ENCODE data around the gene NRG4.

Gene NRG4

DNA sequence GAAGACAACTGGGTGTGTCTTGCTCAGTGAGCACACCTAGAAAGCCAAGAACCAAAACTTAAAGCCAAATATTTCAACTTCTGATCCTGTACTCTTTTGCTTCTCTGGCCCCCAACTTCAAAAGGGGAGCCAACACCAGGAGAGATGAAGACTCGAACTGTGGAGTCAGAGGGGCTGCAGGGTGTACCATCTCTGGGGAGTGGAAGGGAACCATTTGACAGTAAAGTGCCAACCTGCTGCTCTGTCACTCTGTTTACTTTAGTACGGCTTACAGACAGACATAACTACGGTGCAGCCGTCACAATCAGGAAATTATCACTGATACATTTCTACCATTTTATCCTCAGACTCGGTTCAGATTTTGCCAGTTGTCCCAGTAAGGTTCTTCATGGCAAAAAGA, 107.0 kb downstream of the NRG4 start:
- peaks cover 13% of the 10 kb centered on the region for H3K4me1 ChIP-seq (ENCODE audit: insufficient read depth, low read length)
- H3K4me3 ChIP-seq (ENCODE audit: low read length) = peak overlapping the region; percentile 30

DNA sequence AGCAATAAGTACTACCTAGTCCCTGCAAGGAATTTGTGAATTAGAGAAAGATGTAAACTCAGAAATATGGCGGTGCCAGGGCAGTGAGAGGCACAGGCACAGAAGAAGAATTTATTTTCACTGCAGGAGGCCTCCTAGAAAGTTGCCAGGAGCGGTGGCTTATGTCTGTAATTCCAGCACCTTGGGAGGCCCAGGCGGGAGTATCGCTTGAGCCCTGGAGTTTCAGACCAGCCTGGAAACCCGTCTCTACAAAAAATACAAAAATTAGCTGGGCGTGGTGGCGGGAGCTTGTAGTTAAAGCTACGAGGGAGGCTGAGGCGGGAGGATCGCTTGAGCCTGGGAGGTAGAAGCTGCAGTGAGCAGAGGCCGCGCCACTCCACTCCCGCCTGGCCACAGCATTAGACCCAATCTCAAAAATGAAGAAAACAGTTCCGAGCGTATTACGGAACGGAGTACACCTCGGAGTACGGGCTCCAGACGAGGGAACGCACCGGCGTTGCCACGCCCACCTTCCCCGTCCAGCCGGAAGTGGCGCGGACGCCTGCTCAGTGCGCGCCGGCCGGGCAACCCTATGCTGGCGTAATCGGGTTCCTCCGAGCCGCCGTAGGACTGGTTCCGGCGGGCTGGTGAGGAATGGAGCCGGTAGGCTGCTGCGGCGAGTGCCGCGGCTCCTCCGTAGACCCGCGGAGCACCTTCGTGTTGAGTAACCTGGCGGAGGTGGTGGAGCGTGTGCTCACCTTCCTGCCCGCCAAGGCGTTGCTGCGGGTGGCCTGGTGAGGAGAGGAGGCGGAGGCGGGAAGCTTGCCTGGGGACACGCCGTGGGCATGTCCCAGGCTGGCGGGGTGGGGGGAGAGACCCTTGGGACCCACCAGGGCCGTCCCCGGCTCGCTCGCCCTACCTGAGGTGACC, 108.6 kb downstream of the NRG4 start, which contains the start of gene FBXO22:
FBXO22 (plus strand) TSS at position 548 of the 909 bp plus-strand sequence; CDS start at position 634, 86 bp downstream.
- Histone ChIP-seq H3K27me3 (ENCODE audit: insufficient read depth, low read length) (no peaks in the 10 kb centered on the region), H3K4me3 (ENCODE audit: low read length) (peak within 1 kb of the TSS; percentile 89), H3K36me3 (ENCODE audit: insufficient read depth, low read length) (peaks cover 45% of the 10 kb centered on the region), H3K4me1 (ENCODE audit: insufficient read depth, low read length) (peaks cover 13% of the 10 kb centered on the region), H3K9me3 (ENCODE audit: low read length) (no peaks in the 10 kb centered on the region), H2AFZ (ENCODE audit: low read depth, low read length) (peak within 1 kb of the TSS; percentile 95)

More for the DNA sequence above, 107.0 kb downstream of the NRG4 start:
- H2AFZ ChIP-seq (ENCODE audit: low read depth, low read length) = no peak overlapping the region
- no peaks in the 10 kb centered on the region for H3K27me3 ChIP-seq (ENCODE audit: insufficient read depth, low read length)
- peaks cover 52% of the 10 kb centered on the region for H3K36me3 ChIP-seq (ENCODE audit: insufficient read depth, low read length)
- peaks cover 6% of the 10 kb centered on the region for H3K9me3 ChIP-seq (ENCODE audit: low read length)

DNA sequence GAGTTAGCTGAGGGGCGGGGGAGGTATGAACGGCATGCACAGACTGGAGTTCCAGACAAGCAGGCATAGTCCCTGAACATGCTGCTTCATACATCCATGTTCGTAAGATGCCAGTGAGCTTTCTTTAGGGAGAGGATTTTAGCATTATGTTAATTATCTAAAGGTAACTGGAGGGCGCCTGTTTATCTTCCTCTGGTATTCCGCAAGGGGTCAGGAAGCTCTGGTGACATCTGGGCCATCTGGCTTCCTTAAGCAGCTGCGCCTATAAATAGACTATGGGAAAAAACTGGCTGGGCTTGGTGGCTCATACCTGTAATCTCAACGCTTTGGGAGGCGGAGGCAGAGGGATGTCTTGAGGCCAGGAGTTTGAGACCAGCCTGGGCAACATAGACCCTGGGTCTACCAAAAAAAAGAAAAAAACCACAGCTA, 110.1 kb downstream of the NRG4 start:
- H3K9me3 ChIP-seq (ENCODE audit: low read length) = no peaks in the 10 kb centered on the region
- H3K36me3 ChIP-seq (ENCODE audit: insufficient read depth, low read length) = peaks cover 48% of the 10 kb centered on the region
- H2AFZ ChIP-seq (ENCODE audit: low read depth, low read length) = no peak overlapping the region
- H3K4me3 ChIP-seq (ENCODE audit: low read length) = no peak overlapping the region
- H3K27me3 ChIP-seq (ENCODE audit: insufficient read depth, low read length) = no peaks in the 10 kb centered on the region
- H3K4me1 ChIP-seq (ENCODE audit: insufficient read depth, low read length) = peaks cover 13% of the 10 kb centered on the region

DNA sequence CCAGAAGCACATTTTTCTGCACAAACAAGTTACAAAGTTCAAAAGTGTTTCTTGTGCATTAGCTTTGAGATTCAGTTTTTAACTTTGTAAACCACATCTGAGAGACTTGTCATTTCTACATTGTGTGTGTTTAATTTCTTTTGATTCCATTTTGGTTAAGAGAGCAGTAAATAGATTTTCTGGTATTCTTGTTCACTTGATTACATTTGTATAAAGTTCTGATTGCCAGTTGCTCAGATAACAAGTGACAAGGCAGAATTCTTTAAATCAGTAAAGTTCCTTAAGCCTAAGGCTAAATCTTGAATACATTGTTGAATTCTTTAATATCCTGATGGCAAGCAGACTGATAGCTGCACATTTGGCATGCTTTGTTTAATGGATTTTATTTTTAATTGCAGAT, 111.6 kb downstream of the NRG4 start:
- Histone ChIP-seq H3K27me3 (ENCODE audit: insufficient read depth, low read length) (no peaks in the 10 kb centered on the region), H2AFZ (ENCODE audit: low read depth, low read length) (no peak overlapping the region), H3K4me1 (ENCODE audit: insufficient read depth, low read length) (peaks cover 7% of the 10 kb centered on the region), H3K4me3 (ENCODE audit: low read length) (no peak overlapping the region), H3K36me3 (ENCODE audit: insufficient read depth, low read length) (peaks cover 37% of the 10 kb centered on the region), H3K9me3 (ENCODE audit: low read length) (no peaks in the 10 kb centered on the region)

DNA sequence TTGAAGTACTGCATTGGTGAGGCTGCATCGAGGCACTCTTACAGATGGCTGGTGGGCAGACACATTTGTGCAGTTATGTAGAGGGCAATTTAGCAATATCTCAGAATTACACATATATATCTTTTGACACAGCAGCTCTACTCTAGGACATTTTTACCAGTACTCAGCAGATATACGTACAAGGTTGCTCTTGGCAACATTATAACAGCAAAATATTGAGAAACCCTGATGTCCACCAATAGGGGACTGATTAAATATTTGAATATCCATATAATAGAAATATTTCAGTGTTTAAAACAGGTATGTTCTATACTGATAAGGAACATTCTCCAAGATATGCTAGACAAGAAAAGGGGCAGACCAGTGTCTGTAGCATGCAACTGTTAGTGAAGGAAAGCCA, 116.5 kb downstream of the NRG4 start:
- H3K4me1 ChIP-seq (ENCODE audit: insufficient read depth, low read length) = no peaks in the 10 kb centered on the region
- H2AFZ ChIP-seq (ENCODE audit: low read depth, low read length) = no peak overlapping the region
- H3K4me3 ChIP-seq (ENCODE audit: low read length) = no peak overlapping the region
- H3K9me3 ChIP-seq (ENCODE audit: low read length) = no peaks in the 10 kb centered on the region
- H3K36me3 ChIP-seq (ENCODE audit: insufficient read depth, low read length) = peaks cover 38% of the 10 kb centered on the region
- no peaks in the 10 kb centered on the region for H3K27me3 ChIP-seq (ENCODE audit: insufficient read depth, low read length)

DNA sequence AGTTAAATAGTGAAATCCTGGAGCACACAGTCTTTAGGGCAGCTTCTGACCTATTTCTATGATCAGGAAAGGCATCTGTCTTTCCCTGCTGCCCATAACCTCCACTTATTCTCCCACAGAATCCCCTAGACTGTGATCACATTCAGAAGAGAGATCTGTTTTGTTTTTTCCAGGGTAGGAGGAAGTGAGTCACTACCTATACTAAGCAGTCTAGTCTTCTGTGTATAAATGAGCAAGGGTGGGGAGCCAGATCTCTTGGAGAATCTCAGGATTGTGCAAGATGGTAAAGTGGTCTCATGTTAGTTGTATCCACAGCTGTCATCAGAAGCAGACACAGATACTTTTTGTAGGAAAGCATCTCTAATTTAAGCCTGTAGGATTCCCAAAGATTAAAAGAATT, 120.3 kb downstream of the NRG4 start:
- Histone ChIP-seq H2AFZ (ENCODE audit: low read depth, low read length) (no peak overlapping the region), H3K4me1 (ENCODE audit: insufficient read depth, low read length) (no peaks in the 10 kb centered on the region), H3K4me3 (ENCODE audit: low read length) (no peak overlapping the region), H3K9me3 (ENCODE audit: low read length) (no peaks in the 10 kb centered on the region), H3K27me3 (ENCODE audit: insufficient read depth, low read length) (no peaks in the 10 kb centered on the region), H3K36me3 (ENCODE audit: insufficient read depth, low read length) (peaks cover 52% of the 10 kb centered on the region)

Data from neuron (in vitro differentiated cells).